GM12874 (cell line): Measurements from ENCODE around the gene KDM2B.
A peak's percentile ranks its signal among the peaks of the same experiment; 100 is the strongest.

ENCODE experiments used
- TF ChIP-seq, protein P1 (sequence below): IDR thresholded peaks from 2 replicates; pipeline ENCODE4 v1.5.1; 2011; ENCODE audit warnings: low read depth, mild to moderate bottlenecking, control low read depth, low read length, moderate library complexity; ENCODE audit not compliant: insufficient read depth

KDM2B gene

DNA sequence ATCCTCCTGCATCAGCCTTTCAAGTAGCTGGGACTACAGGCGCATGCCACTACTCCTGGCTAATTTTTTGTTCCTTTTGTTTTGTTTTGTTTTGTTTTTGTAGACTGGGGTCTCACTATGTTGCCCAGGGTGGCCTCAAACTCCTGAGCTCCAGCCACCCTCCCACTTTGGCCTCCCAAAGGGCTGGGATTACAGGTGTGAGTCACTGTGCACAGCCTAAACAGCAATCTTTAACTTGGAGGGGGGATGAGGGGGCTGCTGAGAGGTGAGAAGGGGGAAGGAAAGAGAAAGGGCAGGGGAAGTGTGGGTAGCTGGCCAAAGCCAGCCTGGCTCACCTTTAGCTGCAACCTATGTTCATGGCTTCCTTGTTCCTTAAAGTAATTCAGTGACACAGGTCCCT, 77.4 kb downstream of the KDM2B start:
- TF ChIP-seq, protein P1, sequence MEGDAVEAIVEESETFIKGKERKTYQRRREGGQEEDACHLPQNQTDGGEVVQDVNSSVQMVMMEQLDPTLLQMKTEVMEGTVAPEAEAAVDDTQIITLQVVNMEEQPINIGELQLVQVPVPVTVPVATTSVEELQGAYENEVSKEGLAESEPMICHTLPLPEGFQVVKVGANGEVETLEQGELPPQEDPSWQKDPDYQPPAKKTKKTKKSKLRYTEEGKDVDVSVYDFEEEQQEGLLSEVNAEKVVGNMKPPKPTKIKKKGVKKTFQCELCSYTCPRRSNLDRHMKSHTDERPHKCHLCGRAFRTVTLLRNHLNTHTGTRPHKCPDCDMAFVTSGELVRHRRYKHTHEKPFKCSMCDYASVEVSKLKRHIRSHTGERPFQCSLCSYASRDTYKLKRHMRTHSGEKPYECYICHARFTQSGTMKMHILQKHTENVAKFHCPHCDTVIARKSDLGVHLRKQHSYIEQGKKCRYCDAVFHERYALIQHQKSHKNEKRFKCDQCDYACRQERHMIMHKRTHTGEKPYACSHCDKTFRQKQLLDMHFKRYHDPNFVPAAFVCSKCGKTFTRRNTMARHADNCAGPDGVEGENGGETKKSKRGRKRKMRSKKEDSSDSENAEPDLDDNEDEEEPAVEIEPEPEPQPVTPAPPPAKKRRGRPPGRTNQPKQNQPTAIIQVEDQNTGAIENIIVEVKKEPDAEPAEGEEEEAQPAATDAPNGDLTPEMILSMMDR = no peak

DNA sequence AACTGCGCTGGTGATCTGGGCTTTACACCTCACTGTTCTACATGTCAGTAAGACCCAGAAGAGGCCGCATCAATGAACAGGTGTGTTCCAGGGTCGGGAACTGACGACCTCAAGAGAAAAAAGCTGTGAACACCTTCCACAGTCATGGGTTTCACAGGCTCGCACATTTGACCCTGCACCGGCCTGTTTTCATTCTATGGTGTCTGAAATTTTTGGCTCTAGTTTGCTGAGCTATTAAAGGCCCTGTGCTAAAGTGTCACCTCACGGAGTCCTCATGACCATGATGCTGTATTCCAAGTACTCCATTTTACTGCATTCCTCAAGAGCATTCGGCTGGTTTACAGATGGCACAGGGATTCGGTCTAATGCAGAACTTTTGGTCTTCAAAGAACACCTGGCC, 78.9 kb downstream of the KDM2B start:
- TF ChIP-seq, protein P1 = no peak

DNA sequence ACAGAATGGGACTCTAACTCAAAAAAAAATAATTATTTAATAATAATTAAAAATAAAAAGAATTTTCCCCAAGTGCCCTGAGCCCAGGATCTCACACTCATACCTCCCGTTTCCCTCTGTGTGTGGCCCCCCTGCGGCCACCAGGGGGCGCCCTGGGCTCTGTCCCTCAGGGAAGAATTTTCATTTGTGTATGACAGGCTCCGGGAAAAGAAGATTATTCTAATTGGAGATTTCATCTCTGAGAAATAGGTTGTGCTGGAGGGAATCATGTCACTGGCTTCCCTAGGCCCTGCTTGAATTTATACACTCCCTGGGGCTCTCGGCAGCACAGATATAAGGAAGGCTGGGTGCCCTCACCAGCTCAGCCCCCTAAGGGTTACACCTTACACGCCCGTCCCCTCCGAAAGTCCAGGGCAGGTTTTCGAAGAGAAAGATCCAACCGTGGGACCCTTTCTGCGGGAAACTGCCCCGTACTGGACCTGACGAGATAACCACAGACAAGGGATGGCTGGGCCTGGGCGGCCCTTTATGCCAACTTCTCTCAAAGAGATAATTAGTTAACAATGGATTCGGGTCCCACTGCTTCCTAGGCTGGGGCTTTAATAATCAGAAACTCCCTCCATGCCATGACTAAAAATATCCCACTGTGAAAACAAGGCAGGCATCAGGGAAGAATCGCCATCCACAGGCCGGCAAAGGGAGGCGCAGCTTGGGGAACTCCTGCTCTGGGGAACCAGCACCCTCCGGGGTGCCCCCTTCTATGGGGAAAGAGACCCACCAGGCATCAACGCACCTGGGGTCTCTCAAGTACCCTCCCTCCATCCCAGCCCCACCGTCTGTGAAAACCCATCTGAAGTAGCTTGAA, 80.7 kb downstream of the KDM2B start:
- TF ChIP-seq, protein P1 = peak; percentile 84

DNA sequence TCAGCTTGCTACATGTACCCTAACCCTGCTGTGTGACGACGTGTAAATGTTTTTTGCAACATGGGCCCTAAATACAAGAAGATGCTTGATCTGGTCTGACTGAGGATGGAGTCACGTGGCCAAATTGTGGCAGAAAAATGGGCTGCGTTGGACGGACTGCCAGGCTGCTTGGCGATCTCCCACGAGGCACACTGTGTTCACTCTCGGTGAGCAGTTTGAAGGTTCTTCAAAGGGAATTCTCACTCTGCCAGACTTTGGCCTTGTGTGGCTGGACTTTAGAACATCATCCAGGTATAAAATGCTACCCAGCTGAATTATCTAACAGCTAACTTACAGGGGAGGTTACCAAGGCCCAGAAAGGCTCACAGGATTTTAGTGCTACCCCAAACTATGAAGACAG, 85.1 kb downstream of the KDM2B start:
- TF ChIP-seq, protein P1 = no peak

DNA sequence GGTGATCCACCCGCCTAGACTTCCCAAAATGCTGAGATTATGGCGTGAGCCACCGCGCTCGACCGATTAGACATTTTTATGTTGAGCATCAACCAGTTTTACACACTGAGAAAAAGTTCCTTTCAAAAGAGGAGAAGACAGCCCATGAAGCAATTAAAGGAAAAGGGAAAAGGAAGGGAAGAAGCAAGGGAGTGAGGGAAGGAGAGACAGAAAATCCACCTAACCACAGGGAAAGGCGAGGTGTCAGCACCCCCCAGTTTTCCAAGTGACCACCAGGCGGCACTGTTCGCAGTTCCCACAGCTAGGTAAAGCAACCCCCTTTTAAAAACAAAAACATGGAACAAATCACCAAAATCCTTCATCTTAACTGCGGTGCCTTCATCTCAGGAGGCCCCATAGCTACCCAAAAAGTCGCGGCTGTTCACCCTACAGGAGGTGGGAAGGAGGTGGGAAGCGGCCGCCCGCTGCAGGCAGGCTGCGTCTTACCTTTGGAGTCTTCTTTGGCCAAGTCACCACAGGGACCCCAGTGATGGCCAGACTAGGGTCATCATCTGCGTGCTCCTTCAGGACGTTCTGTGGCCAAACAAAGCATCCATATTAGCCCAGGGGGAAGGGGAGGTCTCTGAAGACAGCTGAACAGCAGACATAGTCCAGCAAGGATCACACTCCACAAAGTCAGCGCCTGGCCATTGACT, 86.6 kb downstream of the KDM2B start:
- TF ChIP-seq, protein P1 = peak; percentile 96

DNA sequence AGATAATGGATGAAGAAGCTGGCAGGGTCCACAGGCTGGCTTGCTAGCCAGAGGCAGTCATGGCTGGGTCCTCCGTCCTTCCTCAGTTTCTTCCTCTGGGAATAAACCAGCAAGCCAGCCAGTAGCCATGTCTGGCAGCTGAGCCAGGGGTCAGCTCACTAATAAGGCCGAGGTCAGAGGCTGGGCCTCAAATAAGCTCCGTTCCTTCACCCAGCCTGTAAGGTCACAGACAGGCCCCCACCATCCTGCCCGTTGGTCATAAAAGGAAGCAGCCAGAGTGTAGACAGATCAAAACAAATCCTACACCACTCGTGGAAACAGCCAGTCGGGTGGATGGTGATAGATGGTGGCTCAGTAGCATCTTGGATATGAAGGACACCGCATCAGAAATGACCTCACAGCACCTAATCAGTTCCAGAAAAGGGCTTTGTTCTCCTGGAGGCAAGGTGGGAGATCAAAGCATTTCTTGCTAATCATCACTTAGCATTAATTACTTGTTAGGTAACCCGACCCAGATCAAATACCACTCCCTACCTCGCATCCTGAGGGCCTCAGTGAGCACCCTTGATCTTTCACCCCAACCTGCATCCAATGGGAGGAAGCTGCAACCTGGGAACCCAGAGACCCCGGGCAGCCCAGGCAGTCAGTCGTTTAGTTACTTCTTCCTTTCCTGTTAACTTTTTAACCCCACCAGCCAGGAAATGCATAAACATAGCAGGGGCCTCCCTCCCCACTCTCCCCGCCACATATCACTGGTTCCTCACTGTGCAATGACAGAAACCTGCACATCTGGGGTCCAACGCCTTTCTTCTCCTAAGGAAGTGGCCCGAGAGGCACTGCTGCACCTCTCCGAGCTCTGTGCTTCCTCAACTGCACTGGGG, 90.2 kb downstream of the KDM2B start:
- TF ChIP-seq, protein P1 = no peak

DNA sequence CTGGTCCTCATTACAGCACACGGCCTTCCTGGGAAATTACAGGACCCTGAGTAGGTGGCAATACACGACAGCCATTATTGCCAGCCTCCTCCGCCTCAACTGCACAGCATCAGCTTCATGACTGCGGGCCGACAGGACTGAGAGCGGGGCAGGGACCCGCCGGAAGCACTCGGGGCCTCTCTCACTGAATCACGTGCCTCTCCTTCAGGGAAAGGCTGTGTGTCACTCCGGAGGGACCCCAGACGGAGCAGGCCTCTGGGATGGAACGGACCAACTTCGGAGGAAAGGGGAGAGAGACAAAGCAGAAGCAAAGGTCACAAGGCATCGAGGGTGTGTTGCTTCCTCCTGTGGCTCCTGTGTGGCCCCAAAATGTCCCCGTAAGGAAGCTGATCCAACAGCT, 90.9 kb downstream of the KDM2B start:
- TF ChIP-seq, protein P1 = no peak
